Endodermal cell (in vitro differentiated cells): ENCODE data around the gene ELN. TPM values are rescaled to one million over a fixed set of nuclear protein-coding genes. Genes with fewer than 3 reads are reported as not detected.

ENCODE experiments used
- DNase-seq: peaks from one replicate; pipeline ENCODE4 v3.0.0-alpha.2; 2017
- H3K27ac ChIP-seq: 2 replicates; pipeline ENCODE4 v1.5.1; 2013; ENCODE audit warnings: mild to moderate bottlenecking, low read depth, low read length, moderate library complexity
- H3K27me3 ChIP-seq: 2 replicates; pipeline ENCODE4 v1.6.1; 2013; ENCODE audit warnings: mild to moderate bottlenecking, low read length, moderate library complexity; ENCODE audit not compliant: insufficient read depth, control insufficient read depth, poor library complexity, severe bottlenecking
- H3K36me3 ChIP-seq: 2 replicates; pipeline ENCODE4 v1.7.0; 2013; ENCODE audit warnings: mild to moderate bottlenecking, low read length, moderate library complexity; ENCODE audit not compliant: control insufficient read depth, insufficient read depth
- H3K4me1 ChIP-seq: one replicate; pipeline ENCODE4 v1.7.0; 2013; ENCODE audit warnings: low read length; ENCODE audit not compliant: control insufficient read depth, insufficient read depth
- H3K4me3 ChIP-seq: 2 replicates; pipeline ENCODE4 v1.5.1; 2013; ENCODE audit warnings: mild to moderate bottlenecking, low read length, moderate library complexity
- H3K9ac ChIP-seq: 2 replicates; pipeline ENCODE4 v1.6.1; 2013; ENCODE audit warnings: mild to moderate bottlenecking, low read length, moderate library complexity; ENCODE audit not compliant: poor library complexity, severe bottlenecking; ENCODE audit errors: extremely low read depth
- H3K9me3 ChIP-seq: 2 replicates; pipeline ENCODE4 v1.6.1; 2013; ENCODE audit warnings: mild to moderate bottlenecking, low read length, moderate library complexity; ENCODE audit not compliant: control insufficient read depth
- H3K27ac Mint-ChIP-seq: 2 replicates; pipeline ENCODE4 v1.8.0; 2020; ENCODE audit warnings: mixed read lengths
- H3K27me3 Mint-ChIP-seq: 2 replicates; pipeline ENCODE4 v1.8.0; 2021; ENCODE audit warnings: mild to moderate bottlenecking, mixed read lengths; ENCODE audit not compliant: insufficient read depth
- H3K36me3 Mint-ChIP-seq: 2 replicates; pipeline ENCODE4 v1.8.0; 2020; ENCODE audit warnings: low read depth, mixed read lengths
- H3K4me1 Mint-ChIP-seq: 2 replicates; pipeline ENCODE4 v1.8.0; 2020; ENCODE audit warnings: mixed read lengths
- H3K4me3 Mint-ChIP-seq: 2 replicates; pipeline ENCODE4 v1.8.0; 2020; ENCODE audit warnings: mild to moderate bottlenecking, moderate library complexity, mixed read lengths
- H3K9me3 Mint-ChIP-seq: 2 replicates; pipeline ENCODE4 v1.8.0; 2020; ENCODE audit warnings: mild to moderate bottlenecking, mixed read lengths
- CTCF ChIP-seq: fragments of 200-600 bp; sonication (generic); conservative IDR thresholded peaks from 2 replicates; pipeline ENCODE4 v1.5.0; 2021; ENCODE audit warnings: antibody characterized with exemption, mild to moderate bottlenecking
- WGBS, 2 experiments: methylation state at CpG; one replicate each; pipeline versions ENCODE4 v1.1.5 to v1.1.7; 2013; ENCODE audit warnings: missing lambda C conversion rate in 2 of 2, mixed read lengths in 1 of 2; ENCODE audit not compliant: insufficient coverage in 1 of 2, insufficient read length in 1 of 2; 5-methylcytosine and 5-hydroxymethylcytosine counted together
- total RNA-seq, 2 donors: library from RNA; stranded (reverse); fragmentation: NEBNext Ultra II Directional in 1 of 2; extraction: Animal tissue kit (Norgen Biotek cat#: 25700) in 1 of 2; gene quantifications; 2 replicates in 1 of 2; 3 replicates in 1 of 2; pipeline ENCODE4 v1.2.1, GENCODE V29; 2021

Gene ELN
- total RNA-seq, 2 donors from 2014 or later = 0.70 to 1.6 TPM

- H3K36me3 Mint-ChIP-seq = no peaks in the 10 kb centered on the region
- H3K27me3 Mint-ChIP-seq = peaks cover 1% of the 10 kb centered on the region
- H3K27ac Mint-ChIP-seq = no peak overlapping the region
- Histone ChIP-seq H3K27ac (peak overlapping the region; percentile 51), H3K27me3 (no peaks in the 10 kb centered on the region), H3K9me3 (no peaks in the 10 kb centered on the region), H3K4me1 (peaks cover 8% of the 10 kb centered on the region), H3K4me3 (no peak overlapping the region), H3K9ac (no peak overlapping the region), H3K36me3 (no peaks in the 10 kb centered on the region)
- TF ChIP-seq CTCF = no peak
- H3K4me3 Mint-ChIP-seq = no peak overlapping the region
- no peak for DNase-seq
- no peaks in the 10 kb centered on the region for H3K9me3 Mint-ChIP-seq
- peaks cover 8% of the 10 kb centered on the region for H3K4me1 Mint-ChIP-seq
- WGBS, 2 experiments = 73 to 90% methylated on average over 4 to 6 of the region's 6 CpGs
These were observed 10.8 kb upstream of the ELN start for GRCh38 chr7:74017125-74017524.

DNA sequence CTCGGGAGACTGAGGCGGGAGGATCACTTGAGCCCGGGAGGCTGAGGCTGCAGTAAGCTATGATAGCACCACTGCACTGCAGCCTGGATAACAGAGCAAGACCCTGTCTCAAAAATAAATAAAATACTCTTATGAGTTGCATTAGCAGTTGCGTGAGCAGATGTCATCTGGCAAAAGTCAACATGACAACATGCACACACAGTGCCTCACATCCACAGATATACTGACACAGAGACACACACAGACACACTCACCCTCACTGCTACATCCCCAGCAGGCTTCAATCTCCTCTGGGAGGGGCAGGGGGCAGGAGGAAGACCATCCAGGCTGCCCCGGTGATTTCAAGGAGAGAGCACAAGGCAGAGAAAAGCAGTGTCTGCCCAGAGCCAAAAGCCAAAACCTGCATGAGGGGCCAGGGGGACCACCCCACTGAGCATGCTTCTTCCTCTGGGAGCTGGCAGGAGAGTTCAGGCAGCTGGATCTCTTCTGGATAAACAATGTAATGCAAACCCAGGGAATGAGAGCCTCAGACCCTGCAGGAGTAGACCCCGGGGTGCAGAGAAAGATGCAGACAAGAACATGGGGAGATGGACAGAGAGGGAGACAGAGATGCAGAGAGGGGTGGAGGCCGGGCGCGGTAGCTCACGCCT lies 9.6 kb upstream of the ELN start:
- Histone ChIP-seq H3K27me3 (no peaks in the 10 kb centered on the region), H3K27ac (no peak overlapping the region), H3K4me3 (no peak overlapping the region), H3K36me3 (no peaks in the 10 kb centered on the region), H3K9ac (no peak overlapping the region), H3K4me1 (peaks cover 8% of the 10 kb centered on the region), H3K9me3 (no peaks in the 10 kb centered on the region)
- no peak for TF ChIP-seq CTCF
- no peak for DNase-seq
- 86 to 93% methylated on average over 6 to 10 of the region's 10 CpGs for WGBS, 2 experiments
- Mint-ChIP-seq H3K4me1 (peaks cover 4% of the 10 kb centered on the region), H3K27me3 (peaks cover 3% of the 10 kb centered on the region), H3K36me3 (no peaks in the 10 kb centered on the region), H3K4me3 (no peak overlapping the region), H3K27ac (no peak overlapping the region), H3K9me3 (no peaks in the 10 kb centered on the region)

DNA sequence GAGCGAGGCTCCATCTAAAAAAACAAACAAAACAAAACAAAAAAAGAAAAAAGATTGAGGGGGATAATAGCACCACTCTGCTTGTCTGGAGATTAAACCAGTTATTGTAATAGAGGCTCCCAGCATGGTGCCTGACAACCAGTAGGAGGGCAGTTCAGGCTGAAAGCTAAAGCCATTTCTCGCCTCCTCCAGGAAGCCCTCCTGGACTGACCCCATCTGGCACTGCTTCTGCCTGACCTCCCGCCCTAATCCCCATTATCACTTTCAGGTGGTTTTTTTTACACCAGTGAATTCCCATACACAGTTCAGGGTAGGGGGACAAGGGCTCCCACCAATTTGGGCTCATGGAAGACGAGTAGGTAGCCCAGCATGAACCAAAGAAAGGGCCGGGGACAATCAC lies 8.8 kb upstream of the ELN start:
- no peak overlapping the region for H3K27ac Mint-ChIP-seq
- Histone ChIP-seq H3K27ac (no peak overlapping the region), H3K9me3 (no peaks in the 10 kb centered on the region), H3K4me1 (peaks cover under 1% of the 10 kb centered on the region), H3K4me3 (no peak overlapping the region), H3K9ac (no peak overlapping the region), H3K36me3 (no peaks in the 10 kb centered on the region), H3K27me3 (no peaks in the 10 kb centered on the region)
- no peak overlapping the region for H3K4me3 Mint-ChIP-seq
- no peaks in the 10 kb centered on the region for H3K9me3 Mint-ChIP-seq
- DNase-seq = no peak
- peaks cover 4% of the 10 kb centered on the region for H3K4me1 Mint-ChIP-seq
- peaks cover 4% of the 10 kb centered on the region for H3K27me3 Mint-ChIP-seq
- no peak for TF ChIP-seq CTCF
- no peaks in the 10 kb centered on the region for H3K36me3 Mint-ChIP-seq
- WGBS, 2 experiments = 75 to 90% methylated on average over 2 to 5 of the region's 5 CpGs
